Uterus (tissue), 4 donors: ENCODE data around the gene SOHLH2. TPM values are rescaled to one million over a fixed set of nuclear protein-coding genes. Genes with fewer than 3 reads are reported as not detected.

Source experiments
- DNase-seq, 2 donors: peaks; one replicate each; pipeline ENCODE4 v3.0.0-alpha.2; 2019 to 2020
- H3K27ac ChIP-seq, 2 donors: fragments of 200-600 bp; sonication (generic); 1 replicate in 1 of 2; 2 replicates in 1 of 2; pipeline ENCODE4 v1.5.1; 2016 to 2018
- H3K27me3 ChIP-seq, 2 donors: fragments of 200-600 bp; sonication (generic); one replicate each; pipeline ENCODE4 v1.5.1; 2018 to 2019; ENCODE audit warnings: control low read depth in 1 of 2
- H3K36me3 ChIP-seq, 2 donors: fragments of 200-600 bp; sonication (generic); one replicate each; pipeline ENCODE4 v1.5.1; 2019; ENCODE audit warnings: control low read depth in 1 of 2
- H3K4me1 ChIP-seq, 2 donors: fragments of 200-600 bp; sonication (generic); one replicate each; pipeline ENCODE4 v1.5.1; 2018 to 2019; ENCODE audit warnings: control low read depth in 1 of 2
- H3K4me3 ChIP-seq, 2 donors: fragments of 200-600 bp; sonication (generic); 1 replicate in 1 of 2; 2 replicates in 1 of 2; pipeline ENCODE4 v1.5.1; 2018 to 2019; ENCODE audit warnings: mild to moderate bottlenecking in 1 of 2
- H3K9me3 ChIP-seq, 2 donors: fragments of 200-600 bp; sonication (generic); one replicate each; pipeline ENCODE4 v1.5.1; 2019; ENCODE audit warnings: control low read depth in 1 of 2
- CTCF ChIP-seq, 4 experiments: fragments of 200-600 bp in 2 of 4; fragments of 450-650 bp in 2 of 4; sonication (generic) in 2 of 4; IDR thresholded peaks; one replicate each; pipeline ENCODE4 v1.5.1; 2016 to 2019; ENCODE audit warnings: antibody characterized with exemption in 4 of 4, mild to moderate bottlenecking in 2 of 4, moderate library complexity in 1 of 4
- POLR2A ChIP-seq, 2 donors: fragments of 450-650 bp; IDR thresholded peaks; one replicate each; pipeline ENCODE4 v1.6.1; 2016; ENCODE audit warnings: antibody characterized with exemption in 2 of 2, mild to moderate bottlenecking in 1 of 2, moderate library complexity in 1 of 2
- intact Hi-C: fragments of 100-400 bp; cut with DNase I; formaldehyde crosslinking; loops from one replicate; pipeline ENCODE4 v1.15.1; 2023; ENCODE audit warnings: low total_unique reads
- total RNA-seq, 4 donors: library from RNA; depleted of rRNA in 3 of 4; stranded (reverse); fragments of >200 nt in 3 of 4; gene quantifications; one replicate each; pipeline versions ENCODE4 v1.1.0 to v1.2.4, GENCODE V29; 2014 to 2023
- donor health status: DM: yes; HTN: yes; CAD: no.

SOHLH2 gene
- total RNA-seq, 4 donors from 2014 or later, result 1.4 TPM; not detected in 3

GRCh38 chr13:36125841-36126240, 88.5 kb downstream of the SOHLH2 start:
- Histone ChIP-seq H3K27me3 (no peaks in the 10 kb centered on the region), H3K36me3 (no peaks in the 10 kb centered on the region), H3K9me3 (no peaks in the 10 kb centered on the region), H3K4me1 (no peaks in the 10 kb centered on the region), H3K27ac (no peak overlapping the region), H3K4me3 (no peak overlapping the region)
- no peak for DNase-seq
- intact Hi-C loops, result no loop called here
- TF ChIP-seq POLR2A (IDR thresholded peaks at IDR 0.05), result no peak
- no peak for TF ChIP-seq CTCF (IDR thresholded peaks at IDR 0.05)

GRCh38 chr13:36124236-36124822, 90.0 kb downstream of the SOHLH2 start:
- no peaks in the 10 kb centered on the region for H3K36me3 ChIP-seq
- no peak overlapping the region for H3K27ac ChIP-seq
- no peak for TF ChIP-seq POLR2A (IDR thresholded peaks at IDR 0.05)
- no peak for TF ChIP-seq CTCF (IDR thresholded peaks at IDR 0.05)
- peak in 1 of 2 donors; percentile 24 for DNase-seq
- H3K27me3 ChIP-seq, result no peaks in the 10 kb centered on the region
- H3K4me1 ChIP-seq, result no peaks in the 10 kb centered on the region
- H3K4me3 ChIP-seq, result no peak overlapping the region
- intact Hi-C loops, result no loop called here
- no peaks in the 10 kb centered on the region for H3K9me3 ChIP-seq

Other genes starting within 250 kb of the SOHLH2 start
- gene DCLK1, start 83.2 kb downstream of the SOHLH2 start, total RNA-seq, result 100 to 1,000 TPM in 1 of 4 donors, 10 to 100 TPM in 1, 1 to 10 TPM in 2; 4.4 to 102 (median 13.3) TPM
- gene CCDC169, start 83.3 kb upstream of the SOHLH2 start, total RNA-seq, result 1 to 10 TPM in 2 of 4 donors, under 1 TPM in 1, not detected in 1; 0.49 to 3.2 (median 1.5) TPM
- 100 to 1,000 TPM in 3 of 4 donors, 10 to 100 TPM in 1; 45.6 to 297 (median 135) TPM for gene SPART, start 131.8 kb upstream of the SOHLH2 start, total RNA-seq
- gene CCNA1, start 217.9 kb upstream of the SOHLH2 start, total RNA-seq, result 1 to 10 TPM in 2 of 4 donors, not detected in 2; 1.9 to 2.5 TPM